Pons (tissue), 1 donor: Measurements from ENCODE around the gene CCDC106.

Experiments
- DNase-seq: peaks from one replicate; pipeline ENCODE4 v3.0.0-alpha.2; 2016; ENCODE audit warnings: low spot score

CCDC106 gene

GRCh38 chr19:55683449-55684261 is 35.6 kb downstream of the CCDC106 start:
- no peak for DNase-seq

- no peak for DNase-seq
Measured at GRCh38 chr19:55684946-55685681, 37.1 kb downstream of the CCDC106 start.

GRCh38 chr19:55685776-55686175 is 37.8 kb downstream of the CCDC106 start:
- DNase-seq, result no peak

- DNase-seq, result no peak
Measured at GRCh38 chr19:55686311-55687050, 38.5 kb downstream of the CCDC106 start.

- no peak for DNase-seq
Measured at GRCh38 chr19:55687281-55688201, 39.5 kb downstream of the CCDC106 start.

- DNase-seq, result no peak
Measured at GRCh38 chr19:55688422-55689218, 40.6 kb downstream of the CCDC106 start.

- no peak for DNase-seq
Measured at GRCh38 chr19:55689411-55690108, 41.5 kb downstream of the CCDC106 start.

GRCh38 chr19:55690109-55690768 is 42.2 kb downstream of the CCDC106 start:
- no peak for DNase-seq

- DNase-seq, result no peak
Measured at GRCh38 chr19:55690769-55691545, 42.9 kb downstream of the CCDC106 start.

- no peak for DNase-seq
Measured at GRCh38 chr19:55691561-55692481, 43.8 kb downstream of the CCDC106 start.

- no peak for DNase-seq
Measured at GRCh38 chr19:55692681-55693081, 44.7 kb downstream of the CCDC106 start.

GRCh38 chr19:55693336-55693974 is 45.4 kb downstream of the CCDC106 start:
- DNase-seq, result no peak

GRCh38 chr19:55694241-55694655 is 46.2 kb downstream of the CCDC106 start:
- no peak for DNase-seq

GRCh38 chr19:55694656-55695491 is 46.9 kb downstream of the CCDC106 start:
- no peak for DNase-seq

- no peak for DNase-seq
Measured at GRCh38 chr19:55695511-55696290, 47.7 kb downstream of the CCDC106 start.
